Natural killer cell treated with Interleukin-12 subunit alpha and Interleukin-12 subunit beta and Interleukin-15 and Interleukin-18, amount 100 ng/mL, for 72 hours (primary cell): ENCODE measurements around the gene ATG10. TPM values are rescaled to one million over a fixed set of nuclear protein-coding genes. Genes with fewer than 3 reads are reported as not detected.

Experiments
- ATAC-seq, 2 donors: fragments of 150-1000 bp; cut with Tn5 transposase in 1 of 2; sonication (Bioruptor Pico), chemical (Tn5 transposase) in 1 of 2; 2 replicates each; pipeline ENCODE4 v1.10.0; 2021
- DNase-seq: peaks from one replicate; pipeline ENCODE4 v3.0.0; 2022; ENCODE audit warnings: low spot score
- H3K27ac Mint-ChIP-seq, 2 donors: 1 replicate in 1 of 2; 2 replicates in 1 of 2; pipeline ENCODE4 v1.8.0; 2022; ENCODE audit warnings: mixed read lengths in 2 of 2, mild to moderate bottlenecking in 1 of 2, moderate library complexity in 1 of 2
- H3K27me3 Mint-ChIP-seq, 2 donors: 1 replicate in 1 of 2; 2 replicates in 1 of 2; pipeline ENCODE4 v1.8.0; 2022; ENCODE audit warnings: mixed read lengths in 2 of 2
- H3K36me3 Mint-ChIP-seq: one replicate; pipeline ENCODE4 v1.8.0; 2022; ENCODE audit warnings: mixed read lengths
- H3K4me1 Mint-ChIP-seq, 2 donors: 1 replicate in 1 of 2; 2 replicates in 1 of 2; pipeline ENCODE4 v1.8.0; 2022; ENCODE audit warnings: low read depth in 2 of 2, mixed read lengths in 2 of 2, mild to moderate bottlenecking in 1 of 2
- H3K4me3 Mint-ChIP-seq: one replicate; pipeline ENCODE4 v1.8.0; 2022; ENCODE audit warnings: mixed read lengths
- H3K9me3 Mint-ChIP-seq: 2 replicates; pipeline ENCODE4 v1.8.0; 2022; ENCODE audit warnings: mixed read lengths
- total RNA-seq, 2 donors: library from RNA; stranded (reverse); gene quantifications; one replicate each; pipeline ENCODE4 v1.2.3, GENCODE V29; 2022

Gene ATG10
- total RNA-seq, 2 donors from 2014 or later, result 9.6 to 11.1 TPM

- no peak overlapping the region for H3K27ac Mint-ChIP-seq
These were observed 190.8 kb downstream of the ATG10 start for GRCh38 chr5:82162573-82162972.

GRCh38 chr5:82163452-82164175, 191.8 kb downstream of the ATG10 start:
- Mint-ChIP-seq H3K27ac (no peak overlapping the region), H3K4me1 (no peaks in the 10 kb centered on the region), H3K36me3 (no peaks in the 10 kb centered on the region), H3K9me3 (no peaks in the 10 kb centered on the region), H3K27me3 (no peaks in the 10 kb centered on the region), H3K4me3 (no peak overlapping the region)
- ATAC-seq (no peak), DNase-seq (no peak)

More at GRCh38 chr5:82162573-82162972, 190.8 kb downstream of the ATG10 start:
- Mint-ChIP-seq H3K4me1 (no peaks in the 10 kb centered on the region), H3K4me3 (no peak overlapping the region), H3K36me3 (no peaks in the 10 kb centered on the region), H3K27me3 (no peaks in the 10 kb centered on the region), H3K9me3 (no peaks in the 10 kb centered on the region)
- DNase-seq, result no peak
- ATAC-seq, result no peak

GRCh38 chr5:82164176-82164976, 192.6 kb downstream of the ATG10 start:
- Mint-ChIP-seq H3K27ac (no peak overlapping the region), H3K4me1 (no peaks in the 10 kb centered on the region), H3K9me3 (no peaks in the 10 kb centered on the region), H3K36me3 (no peaks in the 10 kb centered on the region), H3K27me3 (no peaks in the 10 kb centered on the region), H3K4me3 (no peak overlapping the region)
- DNase-seq, result no peak
- ATAC-seq, result no peak

- Mint-ChIP-seq H3K4me1 (no peaks in the 10 kb centered on the region), H3K4me3 (no peak overlapping the region), H3K27me3 (no peaks in the 10 kb centered on the region), H3K27ac (no peak overlapping the region), H3K36me3 (no peaks in the 10 kb centered on the region), H3K9me3 (no peaks in the 10 kb centered on the region)
- DNase-seq (no peak), ATAC-seq (peak in 1 of 2 donors; percentile 13)
These were observed 193.3 kb downstream of the ATG10 start for GRCh38 chr5:82164977-82165713.

GRCh38 chr5:82165740-82166530, 194.1 kb downstream of the ATG10 start:
- peak; percentile 68 to 69 for ATAC-seq
- Mint-ChIP-seq H3K9me3 (no peaks in the 10 kb centered on the region), H3K27me3 (no peaks in the 10 kb centered on the region), H3K36me3 (no peaks in the 10 kb centered on the region), H3K27ac (peak overlapping the region in 1 of 2 donors; percentile 61), H3K4me1 (no peaks in the 10 kb centered on the region), H3K4me3 (no peak overlapping the region)
- DNase-seq, result no peak

- no peak overlapping the region for H3K27ac Mint-ChIP-seq
- no peaks in the 10 kb centered on the region for H3K4me1 Mint-ChIP-seq
- ATAC-seq (no peak), DNase-seq (no peak)
- H3K27me3 Mint-ChIP-seq, result no peaks in the 10 kb centered on the region
- no peak overlapping the region for H3K4me3 Mint-ChIP-seq
- no peaks in the 10 kb centered on the region for H3K36me3 Mint-ChIP-seq
- H3K9me3 Mint-ChIP-seq, result no peaks in the 10 kb centered on the region
These were observed 195.6 kb downstream of the ATG10 start for GRCh38 chr5:82167372-82167935.

GRCh38 chr5:82168294-82168693, 196.5 kb downstream of the ATG10 start:
- no peaks in the 10 kb centered on the region for H3K4me1 Mint-ChIP-seq
- H3K36me3 Mint-ChIP-seq, result no peaks in the 10 kb centered on the region
- no peaks in the 10 kb centered on the region for H3K9me3 Mint-ChIP-seq
- no peak for DNase-seq
- H3K27me3 Mint-ChIP-seq, result no peaks in the 10 kb centered on the region
- H3K4me3 Mint-ChIP-seq, result no peak overlapping the region
- H3K27ac Mint-ChIP-seq, result no peak overlapping the region
- ATAC-seq, result no peak

- ATAC-seq (no peak), DNase-seq (no peak)
- no peak overlapping the region for H3K27ac Mint-ChIP-seq
- H3K9me3 Mint-ChIP-seq, result no peaks in the 10 kb centered on the region
- no peaks in the 10 kb centered on the region for H3K27me3 Mint-ChIP-seq
- H3K4me1 Mint-ChIP-seq, result peaks cover 0 to 8% of the 10 kb centered on the region in 2 donors
- no peaks in the 10 kb centered on the region for H3K36me3 Mint-ChIP-seq
- H3K4me3 Mint-ChIP-seq, result no peak overlapping the region
These were observed 198.1 kb downstream of the ATG10 start for GRCh38 chr5:82169892-82170291.

GRCh38 chr5:82174128-82174918, 202.5 kb downstream of the ATG10 start:
- Mint-ChIP-seq H3K4me1 (peaks cover 0 to 8% of the 10 kb centered on the region in 2 donors), H3K9me3 (no peaks in the 10 kb centered on the region), H3K27me3 (no peaks in the 10 kb centered on the region), H3K4me3 (no peak overlapping the region), H3K27ac (peak overlapping the region in 1 of 2 donors; percentile 19), H3K36me3 (no peaks in the 10 kb centered on the region)
- ATAC-seq, result peak; percentile 73 to 87
- peak; percentile 70 for DNase-seq

GRCh38 chr5:82174919-82175219, 203.0 kb downstream of the ATG10 start:
- H3K9me3 Mint-ChIP-seq, result no peaks in the 10 kb centered on the region
- no peak for DNase-seq
- ATAC-seq, result no peak
- H3K27me3 Mint-ChIP-seq, result no peaks in the 10 kb centered on the region
- peaks cover 1% of the 10 kb centered on the region for H3K36me3 Mint-ChIP-seq
- peak overlapping the region in 1 of 2 donors; percentile 19 for H3K27ac Mint-ChIP-seq
- peaks cover 0 to 8% of the 10 kb centered on the region in 2 donors for H3K4me1 Mint-ChIP-seq
- no peak overlapping the region for H3K4me3 Mint-ChIP-seq

GRCh38 chr5:82176115-82176814, 204.4 kb downstream of the ATG10 start:
- no peaks in the 10 kb centered on the region for H3K27me3 Mint-ChIP-seq
- no peak for ATAC-seq
- peaks cover 7% of the 10 kb centered on the region for H3K36me3 Mint-ChIP-seq

GRCh38 chr5:82178378-82178777, 206.6 kb downstream of the ATG10 start:
- ATAC-seq (no peak), DNase-seq (no peak)
- Mint-ChIP-seq H3K4me1 (peaks cover 3 to 10% of the 10 kb centered on the region in 2 donors), H3K4me3 (no peak overlapping the region), H3K36me3 (peaks cover 7% of the 10 kb centered on the region), H3K27me3 (no peaks in the 10 kb centered on the region), H3K27ac (no peak overlapping the region), H3K9me3 (no peaks in the 10 kb centered on the region)

More at GRCh38 chr5:82176115-82176814, 204.4 kb downstream of the ATG10 start:
- no peak for DNase-seq
- H3K9me3 Mint-ChIP-seq, result no peaks in the 10 kb centered on the region
- no peak overlapping the region for H3K4me3 Mint-ChIP-seq
- peaks cover 0 to 8% of the 10 kb centered on the region in 2 donors for H3K4me1 Mint-ChIP-seq
- H3K27ac Mint-ChIP-seq, result no peak overlapping the region
